Progenitor cell of endocrine pancreas (in vitro differentiated cells): Measurements from ENCODE around the gene CDK3. TPM values are rescaled to one million over a fixed set of nuclear protein-coding genes. Genes with fewer than 3 reads are reported as not detected.

Source experiments
- DNase-seq: peaks from one replicate; pipeline ENCODE4 v3.0.0; 2021; ENCODE audit warnings: low spot score; ENCODE audit not compliant: unreplicated experiment
- H3K27ac Mint-ChIP-seq: 2 replicates; pipeline ENCODE4 v1.8.0; 2021; ENCODE audit warnings: mild to moderate bottlenecking, moderate library complexity, mixed read lengths
- H3K27me3 Mint-ChIP-seq: 2 replicates; pipeline ENCODE4 v1.8.0; 2021; ENCODE audit warnings: mixed read lengths
- H3K36me3 Mint-ChIP-seq: 2 replicates; pipeline ENCODE4 v1.8.0; 2022; ENCODE audit warnings: mixed read lengths; ENCODE audit not compliant: insufficient read depth
- H3K4me1 Mint-ChIP-seq: 2 replicates; pipeline ENCODE4 v1.8.0; 2021; ENCODE audit warnings: low read depth, mixed read lengths
- H3K4me3 Mint-ChIP-seq: 2 replicates; pipeline ENCODE4 v1.8.0; 2021; ENCODE audit warnings: low read depth, mild to moderate bottlenecking, moderate library complexity, mixed read lengths
- H3K9me3 Mint-ChIP-seq: 2 replicates; pipeline ENCODE4 v1.8.0; 2021; ENCODE audit warnings: low read depth, mixed read lengths
- total RNA-seq: library from RNA; stranded (reverse); gene quantifications from 2 replicates; pipeline ENCODE4 v1.2.1, GENCODE V29; 2021
- TF ChIP-seq, protein P1 (sequence below): fragments of 200-600 bp; sonication (generic); IDR thresholded peaks from one replicate; pipeline ENCODE4 v1.5.0; 2021; ENCODE audit warnings: antibody characterized with exemption, mild to moderate bottlenecking; ENCODE audit not compliant: unreplicated experiment

Gene CDK3
- total RNA-seq, 1 donor from 2014 or later, result 17.0 TPM

DNA sequence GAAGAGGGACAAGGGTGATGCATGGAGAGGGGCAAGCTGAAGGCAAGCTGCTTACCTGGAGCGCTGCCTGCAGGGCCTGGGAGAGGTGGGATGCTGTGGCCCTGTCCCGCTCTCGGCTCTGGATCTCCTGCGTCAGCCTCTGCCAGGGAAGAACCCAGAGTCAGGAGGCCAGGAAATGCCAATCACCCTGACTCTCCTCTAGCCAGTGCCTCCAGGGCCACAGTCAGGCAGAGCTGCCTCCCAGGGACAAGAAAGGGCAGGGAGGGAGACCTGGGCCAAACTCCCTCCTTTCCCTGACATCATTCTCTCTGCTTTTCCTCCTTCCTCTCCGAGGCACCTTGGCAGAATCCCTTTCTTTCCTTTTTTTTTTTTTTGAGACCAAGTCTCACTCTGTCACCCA lies 11.3 kb downstream of the CDK3 start:
- H3K9me3 Mint-ChIP-seq, result no peaks in the 10 kb centered on the region
- H3K36me3 Mint-ChIP-seq, result no peaks in the 10 kb centered on the region
- H3K4me3 Mint-ChIP-seq, result no peak overlapping the region
- TF ChIP-seq, protein P1, sequence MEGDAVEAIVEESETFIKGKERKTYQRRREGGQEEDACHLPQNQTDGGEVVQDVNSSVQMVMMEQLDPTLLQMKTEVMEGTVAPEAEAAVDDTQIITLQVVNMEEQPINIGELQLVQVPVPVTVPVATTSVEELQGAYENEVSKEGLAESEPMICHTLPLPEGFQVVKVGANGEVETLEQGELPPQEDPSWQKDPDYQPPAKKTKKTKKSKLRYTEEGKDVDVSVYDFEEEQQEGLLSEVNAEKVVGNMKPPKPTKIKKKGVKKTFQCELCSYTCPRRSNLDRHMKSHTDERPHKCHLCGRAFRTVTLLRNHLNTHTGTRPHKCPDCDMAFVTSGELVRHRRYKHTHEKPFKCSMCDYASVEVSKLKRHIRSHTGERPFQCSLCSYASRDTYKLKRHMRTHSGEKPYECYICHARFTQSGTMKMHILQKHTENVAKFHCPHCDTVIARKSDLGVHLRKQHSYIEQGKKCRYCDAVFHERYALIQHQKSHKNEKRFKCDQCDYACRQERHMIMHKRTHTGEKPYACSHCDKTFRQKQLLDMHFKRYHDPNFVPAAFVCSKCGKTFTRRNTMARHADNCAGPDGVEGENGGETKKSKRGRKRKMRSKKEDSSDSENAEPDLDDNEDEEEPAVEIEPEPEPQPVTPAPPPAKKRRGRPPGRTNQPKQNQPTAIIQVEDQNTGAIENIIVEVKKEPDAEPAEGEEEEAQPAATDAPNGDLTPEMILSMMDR, result no peak
- H3K27me3 Mint-ChIP-seq, result peaks cover 3% of the 10 kb centered on the region
- H3K4me1 Mint-ChIP-seq, result peaks cover 3% of the 10 kb centered on the region
- H3K27ac Mint-ChIP-seq, result no peak overlapping the region
- no peak for DNase-seq

DNA sequence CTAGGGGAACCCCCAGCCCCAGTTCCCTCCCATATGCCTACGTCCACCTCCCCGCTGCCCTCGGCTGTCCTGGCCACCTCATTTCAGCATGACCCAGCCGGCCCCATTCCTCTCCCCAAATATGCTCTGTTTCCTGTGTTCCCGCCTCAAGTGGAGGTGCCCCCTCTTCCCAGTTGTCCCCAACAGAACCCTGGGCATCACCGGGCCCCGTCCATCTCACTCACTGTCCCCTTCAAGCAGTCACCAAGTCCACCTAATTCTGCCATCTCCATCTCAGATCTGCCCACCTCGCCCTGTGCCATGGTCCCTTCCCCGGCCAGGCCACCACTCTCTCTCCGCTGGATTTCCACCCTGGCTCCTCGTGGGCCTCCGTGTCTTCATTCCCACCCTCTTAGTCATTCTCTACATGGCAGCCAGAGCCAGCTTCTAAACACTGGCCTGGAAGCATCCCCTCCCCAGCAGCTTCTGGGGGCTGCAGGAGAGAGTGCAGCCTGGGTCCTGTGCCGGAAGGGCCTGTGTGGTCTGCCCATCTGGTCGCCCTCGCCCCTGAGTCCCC lies 12.8 kb downstream of the CDK3 start:
- Mint-ChIP-seq H3K4me3 (no peak overlapping the region), H3K27me3 (peaks cover 3% of the 10 kb centered on the region), H3K9me3 (no peaks in the 10 kb centered on the region), H3K27ac (no peak overlapping the region), H3K4me1 (peaks cover 3% of the 10 kb centered on the region), H3K36me3 (no peaks in the 10 kb centered on the region)
- TF ChIP-seq, protein P1, result no peak
- DNase-seq, result no peak

DNA sequence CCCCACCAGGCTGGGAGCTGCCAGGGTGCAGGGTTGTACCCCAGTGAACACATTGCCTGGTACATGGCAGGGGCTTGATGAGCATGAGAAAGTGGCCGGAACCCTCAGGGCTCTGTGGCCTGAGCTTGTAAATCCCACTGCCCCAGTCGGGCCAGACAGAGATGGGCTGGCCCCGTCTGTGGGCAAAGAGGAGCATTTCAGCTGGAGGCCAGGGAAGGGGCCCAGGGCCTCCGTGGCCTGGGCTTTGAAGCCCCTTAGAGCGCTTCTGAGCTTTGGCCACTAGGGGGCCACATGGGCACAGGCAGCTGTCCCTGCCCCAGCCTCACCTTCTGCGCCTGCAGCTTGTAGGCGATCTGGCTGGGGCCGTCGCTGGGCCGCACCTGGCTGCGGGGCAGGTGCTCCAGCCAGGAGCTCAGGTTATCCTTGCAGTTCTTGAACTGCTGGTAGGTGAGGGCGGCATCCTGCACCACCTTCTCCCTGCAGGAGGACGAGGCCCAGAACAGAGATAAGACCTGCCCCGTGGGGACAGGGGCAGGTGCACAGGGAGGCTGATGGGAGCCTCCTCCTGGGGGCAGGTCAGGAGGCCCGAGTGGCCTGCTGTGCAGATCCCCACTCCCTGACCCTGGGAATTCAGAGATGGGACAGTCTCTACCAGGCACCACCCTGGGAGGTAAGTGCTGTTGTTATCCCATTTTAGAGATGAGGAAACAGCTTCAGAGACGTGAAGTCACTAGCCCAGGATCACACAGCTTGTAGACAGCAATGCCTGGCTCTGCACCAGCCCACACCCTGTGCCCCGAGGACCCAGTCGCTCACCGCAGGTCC lies 13.7 kb downstream of the CDK3 start:
- TF ChIP-seq, protein P1, result peak; percentile 98
- peak; percentile 78 for DNase-seq
- Mint-ChIP-seq H3K27ac (peak overlapping the region; percentile 81), H3K4me3 (no peak overlapping the region), H3K36me3 (no peaks in the 10 kb centered on the region), H3K4me1 (peaks cover 3% of the 10 kb centered on the region), H3K9me3 (no peaks in the 10 kb centered on the region), H3K27me3 (peaks cover 3% of the 10 kb centered on the region)

DNA sequence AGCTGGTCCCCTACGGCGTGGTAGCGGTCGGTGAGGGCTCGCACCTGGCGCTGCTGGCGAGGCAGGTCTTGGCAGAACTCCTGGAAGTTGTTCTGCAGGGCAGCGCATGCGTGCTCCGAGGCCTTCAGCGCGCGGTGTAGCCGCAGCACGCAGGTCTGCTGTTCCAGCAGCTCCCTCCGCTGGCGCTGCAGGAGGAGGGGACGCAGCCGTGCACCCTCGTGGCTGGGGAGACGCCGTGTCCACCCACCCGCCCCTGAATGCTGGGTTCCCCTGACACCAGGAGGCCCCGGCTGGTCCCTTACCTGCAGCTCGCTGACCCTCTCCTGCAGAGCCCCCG lies 14.2 kb downstream of the CDK3 start:
- H3K27ac Mint-ChIP-seq, result no peak overlapping the region
- no peaks in the 10 kb centered on the region for H3K36me3 Mint-ChIP-seq
- peaks cover 3% of the 10 kb centered on the region for H3K4me1 Mint-ChIP-seq
- H3K4me3 Mint-ChIP-seq, result no peak overlapping the region
- DNase-seq, result no peak
- TF ChIP-seq, protein P1, result no peak
- no peaks in the 10 kb centered on the region for H3K9me3 Mint-ChIP-seq
- H3K27me3 Mint-ChIP-seq, result peaks cover 3% of the 10 kb centered on the region

DNA sequence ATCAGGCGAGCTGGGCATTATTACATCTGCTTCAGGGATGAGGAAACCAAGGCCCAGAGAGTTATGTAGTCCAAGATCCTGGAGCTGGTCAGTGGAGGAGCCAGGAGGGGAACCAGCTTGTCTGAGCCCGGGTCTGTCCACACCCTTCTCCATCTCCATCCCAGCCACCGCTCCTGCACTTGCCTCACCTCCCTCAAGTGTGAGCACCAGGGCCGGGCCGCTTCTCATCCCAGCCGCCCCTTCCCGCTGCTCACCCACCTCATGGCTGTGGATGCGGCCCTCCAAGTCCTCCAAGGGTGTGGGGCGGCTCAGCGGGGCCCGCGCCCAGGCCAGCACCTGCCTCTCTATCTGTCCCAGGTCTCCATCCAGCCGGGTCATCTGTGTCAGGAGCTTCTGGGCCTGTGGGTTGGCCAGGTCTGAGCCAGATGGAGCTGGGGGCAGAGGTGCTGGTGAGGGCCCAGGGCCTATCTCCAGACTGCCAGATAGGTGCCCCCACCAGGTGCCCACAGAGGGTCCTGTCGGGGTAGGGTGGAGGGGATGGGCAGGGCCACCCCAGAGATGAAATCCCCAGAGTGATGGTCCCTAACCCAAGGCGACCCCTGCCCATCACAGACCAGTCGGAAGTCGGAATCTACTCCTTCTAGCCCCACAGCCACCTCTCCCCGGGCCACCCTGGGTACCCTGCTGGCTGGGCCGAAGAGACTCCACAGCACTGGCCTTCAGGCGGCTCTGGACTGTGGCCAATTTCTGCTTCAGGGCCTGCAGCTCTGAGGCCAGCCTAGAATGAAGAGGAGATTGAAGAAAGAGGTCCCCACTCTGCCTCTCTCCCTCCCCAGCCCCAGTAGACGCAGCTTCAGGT lies 17.1 kb downstream of the CDK3 start:
- H3K4me3 Mint-ChIP-seq, result no peak overlapping the region
- no peak overlapping the region for H3K27ac Mint-ChIP-seq
- TF ChIP-seq, protein P1, result no peak
- H3K27me3 Mint-ChIP-seq, result peaks cover 7% of the 10 kb centered on the region
- no peaks in the 10 kb centered on the region for H3K9me3 Mint-ChIP-seq
- H3K4me1 Mint-ChIP-seq, result peaks cover 6% of the 10 kb centered on the region
- H3K36me3 Mint-ChIP-seq, result no peaks in the 10 kb centered on the region
- DNase-seq, result no peak
